A673 (cell line): Measurements from ENCODE around the gene HINT3. TPM values are rescaled to one million over a fixed set of nuclear protein-coding genes. Genes with fewer than 3 reads are reported as not detected.

Source experiments
- BruUV-seq: library from RNA; stranded (reverse); fragments of 400-500 nt; replicated peaks from 2 replicates; lab custom pipeline; 2021; lab: Mats Ljungman, UMichigan
- CTCF ChIA-PET: fragments of 300-600 bp; sonication (Branson Sonifier 250); formaldehyde crosslinking; loops from one replicate; lab custom pipeline; 2022; ENCODE audit warnings: antibody characterized with exemption; lab: Charles Lee
- POLR2A ChIA-PET: fragments of 300-600 bp; sonication (Branson Sonifier 250); formaldehyde crosslinking; loops from one replicate; lab custom pipeline; 2022; ENCODE audit warnings: antibody characterized with exemption; ENCODE audit not compliant: low non-redundant PET; lab: Charles Lee
- DNase-seq: peaks from one replicate; pipeline ENCODE4 v3.0.0-alpha.2; 2015; ENCODE audit warnings: low spot score
- H3K27ac ChIP-seq: fragments of 200-600 bp; sonication (generic); 2 replicates; pipeline ENCODE4 v1.5.1; 2016; ENCODE audit warnings: mixed run types, low read depth, mild to moderate bottlenecking, mixed read lengths, antibody characterized with exemption, low read length; ENCODE audit not compliant: poor library complexity, severe bottlenecking
- H3K27me3 ChIP-seq: fragments of 200-600 bp; sonication (generic); replicated peaks from 2 replicates; pipeline ENCODE4 v1.6.1; 2017; ENCODE audit warnings: mixed run types, low read depth, mild to moderate bottlenecking, mixed read lengths, antibody characterized with exemption, low read length; ENCODE audit not compliant: insufficient read depth, poor library complexity
- H3K36me3 ChIP-seq: fragments of 200-600 bp; sonication (generic); 2 replicates; pipeline ENCODE4 v1.6.1; 2016; ENCODE audit warnings: mixed run types, mild to moderate bottlenecking, mixed read lengths, antibody characterized with exemption, low read length; ENCODE audit not compliant: insufficient read depth, poor library complexity, severe bottlenecking
- H3K4me1 ChIP-seq: fragments of 200-600 bp; sonication (generic); 2 replicates; pipeline ENCODE4 v1.6.1; 2017; ENCODE audit warnings: mixed run types, mild to moderate bottlenecking, mixed read lengths, antibody characterized with exemption, low read length; ENCODE audit not compliant: insufficient read depth, poor library complexity, severe bottlenecking
- H3K4me3 ChIP-seq: fragments of 200-600 bp; sonication (generic); 2 replicates; pipeline ENCODE4 v1.5.1; 2016; ENCODE audit warnings: low read depth, mixed run types, mild to moderate bottlenecking, mixed read lengths, low read length; ENCODE audit not compliant: poor library complexity, severe bottlenecking
- H3K9me3 ChIP-seq: fragments of 200-600 bp; sonication (generic); 2 replicates; pipeline ENCODE4 v1.6.1; 2016; ENCODE audit warnings: mixed run types, low read depth, mild to moderate bottlenecking, mixed read lengths, antibody characterized with exemption, low read length; ENCODE audit not compliant: poor library complexity, severe bottlenecking
- EZH2 ChIP-seq: fragments of 200-600 bp; sonication (generic); IDR thresholded peaks from 2 replicates; pipeline ENCODE4 v1.6.1; 2017; ENCODE audit warnings: borderline replicate concordance, low read depth, mild to moderate bottlenecking, mixed read lengths, antibody characterized with exemption, low read length; ENCODE audit not compliant: poor library complexity, severe bottlenecking
- intact Hi-C: fragments of 100-400 bp; cut with micrococcal nuclease; formaldehyde crosslinking; loops from one replicate; pipeline ENCODE4 v1.10.0; 2022; ENCODE audit not compliant: unreplicated experiment
- total RNA-seq: library from RNA; stranded (reverse); gene quantifications from 2 replicates; pipeline ENCODE4 v1.2.3, GENCODE V29; 2021
- TF ChIP-seq, protein P1 (sequence below): fragments of 300-800, 200-600 bp; sonication (generic); conservative IDR thresholded peaks from 2 replicates; pipeline ENCODE4 v1.5.1; 2017; ENCODE audit warnings: low read depth, mild to moderate bottlenecking, antibody characterized with exemption, low read length, moderate library complexity, mixed read lengths

HINT3 gene
- total RNA-seq, 1 experiment from 2014 or later: 15.8 TPM

DNA sequence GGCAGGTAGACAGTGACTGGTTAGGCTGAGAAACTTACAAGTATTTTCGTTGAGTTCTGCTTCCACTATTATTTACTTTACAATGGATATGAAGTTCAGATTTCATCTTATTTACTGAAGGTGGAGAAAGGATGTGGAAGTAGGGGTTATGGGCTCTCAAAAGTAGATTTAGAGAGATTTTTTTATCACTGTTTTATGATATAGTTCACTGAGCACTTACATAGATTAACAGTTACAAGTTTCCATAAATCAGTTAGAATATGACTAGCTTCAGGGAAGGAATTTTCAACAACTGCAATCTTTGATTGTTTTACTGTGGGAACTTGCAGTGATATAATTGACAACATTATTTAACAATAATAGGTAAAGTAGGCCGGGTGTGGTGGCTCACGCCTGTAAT, 22.5 kb downstream of the HINT3 start:
- intact Hi-C loops: loop anchor here (10.0 kb wide), 1 partner anchor 1104 kb away; no protein-coding TSS in a partner anchor
- ChIA-PET POLR2A (no interaction called here), CTCF (no interaction called here)
- no peak overlapping the region for H3K4me3 ChIP-seq
- TF ChIP-seq, protein P1, sequence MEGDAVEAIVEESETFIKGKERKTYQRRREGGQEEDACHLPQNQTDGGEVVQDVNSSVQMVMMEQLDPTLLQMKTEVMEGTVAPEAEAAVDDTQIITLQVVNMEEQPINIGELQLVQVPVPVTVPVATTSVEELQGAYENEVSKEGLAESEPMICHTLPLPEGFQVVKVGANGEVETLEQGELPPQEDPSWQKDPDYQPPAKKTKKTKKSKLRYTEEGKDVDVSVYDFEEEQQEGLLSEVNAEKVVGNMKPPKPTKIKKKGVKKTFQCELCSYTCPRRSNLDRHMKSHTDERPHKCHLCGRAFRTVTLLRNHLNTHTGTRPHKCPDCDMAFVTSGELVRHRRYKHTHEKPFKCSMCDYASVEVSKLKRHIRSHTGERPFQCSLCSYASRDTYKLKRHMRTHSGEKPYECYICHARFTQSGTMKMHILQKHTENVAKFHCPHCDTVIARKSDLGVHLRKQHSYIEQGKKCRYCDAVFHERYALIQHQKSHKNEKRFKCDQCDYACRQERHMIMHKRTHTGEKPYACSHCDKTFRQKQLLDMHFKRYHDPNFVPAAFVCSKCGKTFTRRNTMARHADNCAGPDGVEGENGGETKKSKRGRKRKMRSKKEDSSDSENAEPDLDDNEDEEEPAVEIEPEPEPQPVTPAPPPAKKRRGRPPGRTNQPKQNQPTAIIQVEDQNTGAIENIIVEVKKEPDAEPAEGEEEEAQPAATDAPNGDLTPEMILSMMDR: no peak
- no peak for TF ChIP-seq EZH2
- H3K4me1 ChIP-seq: peaks cover 12% of the 10 kb centered on the region
- H3K36me3 ChIP-seq: no peaks in the 10 kb centered on the region
- DNase-seq: no peak
- no peak overlapping the region for H3K27ac ChIP-seq
- BruUV-seq: no TSS peak
- H3K27me3 ChIP-seq: no peaks in the 10 kb centered on the region
- no peaks in the 10 kb centered on the region for H3K9me3 ChIP-seq

DNA sequence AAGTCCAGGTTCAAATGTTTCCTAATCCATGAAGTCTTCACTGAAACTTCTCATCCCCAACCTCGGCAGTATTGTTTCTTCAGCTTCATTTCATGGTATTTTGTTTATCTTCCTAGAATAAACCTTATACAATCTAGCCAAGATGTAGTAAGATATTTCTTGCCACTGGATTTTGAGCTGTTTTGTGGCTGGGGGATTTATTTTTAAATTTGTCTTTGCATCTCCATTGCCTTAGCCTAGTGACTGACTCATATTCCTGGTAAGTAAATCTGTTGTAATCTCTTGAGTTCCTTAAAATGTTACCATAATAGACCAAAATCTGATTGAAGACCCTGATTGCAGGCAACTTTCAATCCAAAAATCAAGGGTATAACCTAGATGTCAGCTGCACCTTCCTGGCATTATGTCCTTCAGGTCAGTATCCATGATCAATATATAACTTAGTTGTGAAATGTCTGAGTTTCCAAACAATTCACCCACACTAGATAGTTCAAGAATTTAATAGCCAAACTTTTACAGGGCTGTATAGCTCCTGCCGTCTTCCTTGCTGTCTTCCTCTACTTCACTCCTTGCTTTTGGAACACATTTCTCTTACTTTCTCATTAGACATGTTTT, 25.1 kb downstream of the HINT3 start:
- no peaks in the 10 kb centered on the region for H3K36me3 ChIP-seq
- no TSS peak for BruUV-seq
- intact Hi-C loops: no loop called here
- no peak for DNase-seq
- TF ChIP-seq, protein P1: no peak
- no peak for TF ChIP-seq EZH2
- H3K27ac ChIP-seq: no peak overlapping the region
- CTCF ChIA-PET: interaction anchor here (1.1 kb wide), 1 partner anchor 25 kb away, joined by 3 read pairs; the partner anchor contains the start of gene HINT3
- no peak overlapping the region for H3K4me3 ChIP-seq
- H3K27me3 ChIP-seq: no peaks in the 10 kb centered on the region
- POLR2A ChIA-PET: no interaction called here
- no peaks in the 10 kb centered on the region for H3K9me3 ChIP-seq
- peaks cover 19% of the 10 kb centered on the region for H3K4me1 ChIP-seq

DNA sequence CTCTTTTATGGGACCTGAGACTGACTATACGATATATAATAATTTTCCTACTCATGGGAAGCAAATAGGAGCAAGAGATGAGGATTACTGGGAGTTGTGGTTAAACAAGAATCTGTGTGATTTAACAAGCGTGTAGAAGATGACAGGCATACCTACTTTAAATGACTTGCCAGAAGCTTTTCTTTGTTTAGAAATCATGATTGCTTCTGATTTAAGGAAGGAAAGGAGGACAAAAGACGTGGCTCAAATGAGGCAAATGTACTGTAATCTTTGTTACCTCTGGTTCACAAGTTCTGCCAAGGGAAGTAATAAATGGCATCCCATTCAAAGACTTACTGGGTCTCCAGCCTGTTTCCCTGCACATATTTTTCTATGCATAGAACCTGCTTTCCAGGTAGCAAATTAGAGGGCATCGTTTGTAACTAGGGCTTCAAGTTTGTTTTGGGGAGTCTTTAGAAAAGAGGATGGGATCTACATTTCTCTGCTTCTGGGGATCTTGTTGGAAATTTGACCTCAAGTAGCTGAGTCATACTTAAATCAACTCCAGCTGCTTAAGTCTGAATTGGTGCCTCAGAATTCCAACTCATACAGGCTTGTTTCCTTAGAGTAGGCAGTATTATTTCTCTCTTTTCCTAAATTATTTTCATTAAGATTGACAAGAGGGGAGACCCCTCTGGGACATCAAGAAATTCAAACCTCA, 26.8 kb downstream of the HINT3 start:
- CTCF ChIA-PET: no interaction called here
- DNase-seq: peak; percentile 48

More for the DNA sequence above, 26.8 kb downstream of the HINT3 start:
- H3K36me3 ChIP-seq: no peaks in the 10 kb centered on the region
- H3K4me1 ChIP-seq: peaks cover 31% of the 10 kb centered on the region
- intact Hi-C loops: no loop called here
- no peaks in the 10 kb centered on the region for H3K9me3 ChIP-seq
- H3K27ac ChIP-seq: peak overlapping the region; percentile 48
- no peak overlapping the region for H3K4me3 ChIP-seq
- BruUV-seq: no TSS peak
- POLR2A ChIA-PET: no interaction called here
- H3K27me3 ChIP-seq: no peaks in the 10 kb centered on the region
- no peak for TF ChIP-seq EZH2
- TF ChIP-seq, protein P1: no peak
